ENCODE data around the gene KIFC1. TPM values are rescaled to one million over a fixed set of nuclear protein-coding genes. Genes with fewer than 3 reads are reported as not detected.

The KIFC1 gene
- total RNA-seq, 1 experiment from 2014 or later: 123 TPM

DNA sequence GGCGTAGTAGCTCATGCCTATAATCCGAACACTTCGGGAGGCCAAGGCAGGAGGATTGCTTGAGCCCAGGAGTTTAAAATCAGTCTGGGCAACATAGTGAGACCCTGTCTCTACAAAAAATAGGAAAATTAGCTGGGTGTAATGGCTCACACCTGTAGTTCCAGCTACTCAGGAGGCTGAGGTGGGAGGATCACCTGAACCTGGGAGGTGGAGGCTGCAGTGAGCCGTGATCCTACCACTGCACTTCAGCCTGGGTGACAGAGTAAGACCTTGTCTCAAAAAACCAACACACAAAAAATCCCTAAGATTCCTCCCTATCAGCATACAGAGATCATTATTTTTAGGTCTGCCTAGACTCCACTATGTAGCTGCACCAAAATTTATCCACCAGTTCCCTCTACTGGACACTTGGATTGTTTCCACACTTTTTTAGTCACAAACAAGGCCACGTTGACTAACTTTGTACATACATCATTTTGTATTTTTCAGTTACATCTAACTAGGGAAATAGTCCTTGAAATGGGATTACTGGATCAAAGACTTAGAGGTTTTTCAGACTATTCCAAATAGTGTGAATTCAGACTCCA lies 15.6 kb downstream of the KIFC1 start:
- Histone ChIP-seq H3K4me3 (ENCODE audit: low read depth, low read length, poor library complexity, severe bottlenecking) (no peak overlapping the region), H3K4me1 (ENCODE audit: insufficient read depth, low read length, poor library complexity, severe bottlenecking) (peaks cover 9% of the 10 kb centered on the region), H3K27ac (ENCODE audit: low read depth, low read length, poor library complexity, severe bottlenecking) (no peak overlapping the region), H3K9me3 (ENCODE audit: low read depth, low read length, poor library complexity, severe bottlenecking) (no peaks in the 10 kb centered on the region), H3K36me3 (ENCODE audit: insufficient read depth, low read length, poor library complexity, severe bottlenecking) (peaks cover 64% of the 10 kb centered on the region), H3K27me3 (replicated peaks; ENCODE audit: insufficient read depth, low read depth, low read length, poor library complexity) (no peaks in the 10 kb centered on the region)
- ChIA-PET CTCF (no interaction called here), POLR2A (ENCODE audit: low non-redundant PET) (interaction anchor here (0.6 kb wide), 1 partner anchor 102 kb away, joined by 3 read pairs; no protein-coding TSS in a partner anchor)
- DNase-seq (ENCODE audit: low spot score): no peak
- BruUV-seq (replicated peaks): no TSS peak
- intact Hi-C loops (cut with micrococcal nuclease; ENCODE audit: unreplicated experiment): no loop called here
- TF ChIP-seq, protein P1, sequence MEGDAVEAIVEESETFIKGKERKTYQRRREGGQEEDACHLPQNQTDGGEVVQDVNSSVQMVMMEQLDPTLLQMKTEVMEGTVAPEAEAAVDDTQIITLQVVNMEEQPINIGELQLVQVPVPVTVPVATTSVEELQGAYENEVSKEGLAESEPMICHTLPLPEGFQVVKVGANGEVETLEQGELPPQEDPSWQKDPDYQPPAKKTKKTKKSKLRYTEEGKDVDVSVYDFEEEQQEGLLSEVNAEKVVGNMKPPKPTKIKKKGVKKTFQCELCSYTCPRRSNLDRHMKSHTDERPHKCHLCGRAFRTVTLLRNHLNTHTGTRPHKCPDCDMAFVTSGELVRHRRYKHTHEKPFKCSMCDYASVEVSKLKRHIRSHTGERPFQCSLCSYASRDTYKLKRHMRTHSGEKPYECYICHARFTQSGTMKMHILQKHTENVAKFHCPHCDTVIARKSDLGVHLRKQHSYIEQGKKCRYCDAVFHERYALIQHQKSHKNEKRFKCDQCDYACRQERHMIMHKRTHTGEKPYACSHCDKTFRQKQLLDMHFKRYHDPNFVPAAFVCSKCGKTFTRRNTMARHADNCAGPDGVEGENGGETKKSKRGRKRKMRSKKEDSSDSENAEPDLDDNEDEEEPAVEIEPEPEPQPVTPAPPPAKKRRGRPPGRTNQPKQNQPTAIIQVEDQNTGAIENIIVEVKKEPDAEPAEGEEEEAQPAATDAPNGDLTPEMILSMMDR (conservative IDR thresholded peaks at IDR 0.05; ENCODE audit: low read depth, low read length): peak; percentile 31; the same call in 1 of the 2 replicates
- no peak for TF ChIP-seq EZH2 (IDR thresholded peaks at IDR 0.05; ENCODE audit: borderline replicate concordance, low read depth, low read length, poor library complexity, severe bottlenecking)

DNA sequence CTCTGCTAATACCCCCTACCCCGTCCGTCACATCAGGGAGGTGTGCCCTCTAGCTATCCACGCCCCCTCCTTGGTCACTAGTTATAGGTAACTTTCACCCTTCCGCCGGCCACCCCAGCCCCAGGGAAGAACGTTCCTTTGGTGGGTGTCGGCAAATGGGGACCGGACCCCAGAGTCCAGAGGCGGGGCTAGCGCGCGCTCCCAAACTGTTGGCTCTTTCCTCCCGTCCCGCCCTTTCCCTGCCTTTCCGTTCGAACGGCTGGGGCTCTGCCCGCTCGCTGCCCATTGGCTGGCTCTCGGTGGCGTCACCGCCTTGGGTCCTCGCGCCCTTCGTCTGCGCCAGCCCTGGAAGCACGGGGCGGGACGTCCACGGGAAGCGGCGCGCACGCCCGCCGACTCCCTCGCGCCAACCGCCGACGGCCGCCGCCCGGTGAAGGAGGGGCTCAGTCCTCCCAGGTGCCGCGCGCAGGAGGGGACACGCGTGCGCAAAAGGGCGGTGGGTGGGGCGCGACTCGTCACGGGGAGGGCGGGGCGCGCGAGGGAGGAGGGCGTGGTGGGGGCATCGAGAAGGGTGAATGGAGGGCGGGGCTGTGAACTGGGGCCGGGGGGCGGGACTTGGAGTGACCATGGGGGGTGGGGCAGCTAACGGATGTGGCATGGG lies 18.6 kb downstream of the KIFC1 start:
- no peak for TF ChIP-seq EZH2 (IDR thresholded peaks at IDR 0.05; ENCODE audit: borderline replicate concordance, low read depth, low read length, poor library complexity, severe bottlenecking)
- TF ChIP-seq, protein P1 (conservative IDR thresholded peaks at IDR 0.05; ENCODE audit: low read depth, low read length): no peak
- peak overlapping the region; percentile 91 for H3K27ac ChIP-seq (ENCODE audit: low read depth, low read length, poor library complexity, severe bottlenecking)
- H3K27me3 ChIP-seq (replicated peaks; ENCODE audit: insufficient read depth, low read depth, low read length, poor library complexity): no peaks in the 10 kb centered on the region
- peaks cover 9% of the 10 kb centered on the region for H3K4me1 ChIP-seq (ENCODE audit: insufficient read depth, low read length, poor library complexity, severe bottlenecking)
- H3K36me3 ChIP-seq (ENCODE audit: insufficient read depth, low read length, poor library complexity, severe bottlenecking): peaks cover 59% of the 10 kb centered on the region
- ChIA-PET POLR2A (ENCODE audit: low non-redundant PET) (interaction anchor here (0.6 kb wide), 1 partner anchor 16 kb away, joined by 3 read pairs; no protein-coding TSS in a partner anchor), CTCF (no interaction called here)
- intact Hi-C loops (cut with micrococcal nuclease; ENCODE audit: unreplicated experiment): loop anchor here (10.0 kb wide), 1 partner anchor 95 kb away; the partner anchor contains the start of genes TAPBP and ZBTB22
- no TSS peak for BruUV-seq (replicated peaks)
- DNase-seq (ENCODE audit: low spot score): peak; percentile 99
- H3K4me3 ChIP-seq (ENCODE audit: low read depth, low read length, poor library complexity, severe bottlenecking): peak overlapping the region; percentile 90
- no peaks in the 10 kb centered on the region for H3K9me3 ChIP-seq (ENCODE audit: low read depth, low read length, poor library complexity, severe bottlenecking)

DNA sequence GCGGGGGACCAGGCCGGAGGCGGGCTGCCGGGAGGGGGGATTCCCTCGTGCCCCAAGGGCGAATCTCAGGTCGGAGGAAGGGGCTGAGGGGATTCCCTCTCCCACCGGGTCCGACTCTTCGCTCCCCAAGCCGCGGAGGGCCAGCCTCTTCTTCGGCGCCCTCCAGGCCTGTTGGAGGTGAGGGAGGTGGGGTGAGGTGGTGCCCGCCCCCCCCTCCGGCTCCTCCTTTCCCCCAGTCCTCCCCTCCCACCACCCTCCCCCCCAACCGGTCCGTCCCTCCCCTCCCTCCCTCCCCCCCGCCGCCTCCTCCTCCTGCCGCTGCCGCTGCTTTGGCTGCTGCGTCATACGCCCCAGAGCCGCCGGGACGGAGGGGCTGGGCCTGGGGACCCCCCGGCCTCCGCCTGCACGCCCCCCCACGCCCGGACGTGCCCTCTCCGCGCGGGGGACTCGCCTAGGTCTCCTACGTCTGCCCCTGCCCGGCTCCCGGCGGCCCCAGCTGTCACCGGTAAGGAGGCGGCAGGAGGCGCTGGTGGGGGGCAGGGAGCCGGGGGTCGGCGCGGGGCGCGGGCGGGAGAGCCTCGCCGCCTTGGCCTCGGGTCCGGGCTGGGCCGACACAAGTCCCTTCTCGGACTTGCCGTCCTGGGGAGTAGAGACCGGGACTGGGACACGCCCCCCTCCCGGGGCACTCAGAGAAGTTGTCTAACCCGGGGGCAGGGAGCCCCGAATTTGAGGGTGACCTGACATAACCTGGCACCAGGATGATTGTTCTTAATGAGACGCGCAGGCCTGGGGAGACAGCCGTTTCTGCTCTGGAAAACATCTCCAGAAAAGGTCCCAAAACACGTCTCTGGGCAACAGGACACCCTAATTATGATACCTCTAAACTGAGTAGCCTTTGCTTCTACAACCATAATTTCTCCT lies 19.3 kb downstream of the KIFC1 start, which contains the start of gene PHF1:
PHF1 (plus strand) TSS at position 304 of the 921 bp plus-strand sequence. CDS start 1,250 bp downstream, outside the sequence.
- CTCF ChIA-PET: interaction anchor here (1.2 kb wide), 1 partner anchor 94 kb away, joined by 4 read pairs; no protein-coding TSS in a partner anchor
- intact Hi-C loops (cut with micrococcal nuclease; ENCODE audit: unreplicated experiment): loop anchor here (10.0 kb wide), 1 partner anchor 96 kb away; the partner anchor contains the start of genes TAPBP and ZBTB22
- peaks cover 59% of the 10 kb centered on the region for H3K36me3 ChIP-seq (ENCODE audit: insufficient read depth, low read length, poor library complexity, severe bottlenecking)

More for the DNA sequence above, 19.3 kb downstream of the KIFC1 start, which contains the start of gene PHF1:
- BruUV-seq (replicated peaks): TSS peak; percentile 20
- Histone ChIP-seq H3K4me1 (ENCODE audit: insufficient read depth, low read length, poor library complexity, severe bottlenecking) (peaks cover 9% of the 10 kb centered on the region), H3K9me3 (ENCODE audit: low read depth, low read length, poor library complexity, severe bottlenecking) (no peaks in the 10 kb centered on the region), H3K27ac (ENCODE audit: low read depth, low read length, poor library complexity, severe bottlenecking) (peak within 1 kb of the TSS; percentile 91), H3K4me3 (ENCODE audit: low read depth, low read length, poor library complexity, severe bottlenecking) (peak within 1 kb of the TSS; percentile 90), H3K27me3 (replicated peaks; ENCODE audit: insufficient read depth, low read depth, low read length, poor library complexity) (no peaks in the 10 kb centered on the region)
- peak; percentile 85 for DNase-seq (ENCODE audit: low spot score)
- TF ChIP-seq, protein P1 (conservative IDR thresholded peaks at IDR 0.05; ENCODE audit: low read depth, low read length): no peak
- no peak for TF ChIP-seq EZH2 (IDR thresholded peaks at IDR 0.05; ENCODE audit: borderline replicate concordance, low read depth, low read length, poor library complexity, severe bottlenecking)
- POLR2A ChIA-PET (ENCODE audit: low non-redundant PET): no interaction called here
